HG03045 (cell line): Measurements from ENCODE around the gene SBF2.
"Not testable (repeated sequence)": the region's sequence is repeated elsewhere in the genome, so short reads cannot be mapped to it uniquely, and the experiment has no call there.

ENCODE experiments used
- ATAC-seq: cut with Tn5 transposase; IDR thresholded peaks from one replicate; pipeline ENCODE4 v1.9.1; 2021; ENCODE audit warnings: mild to moderate bottlenecking, moderate library complexity; ENCODE audit not compliant: unreplicated experiment

Gene SBF2

GRCh38 chr11:9923280-9923679 is 370.7 kb downstream of the SBF2 start:
- ATAC-seq: no peak

GRCh38 chr11:9922806-9923205 is 371.2 kb downstream of the SBF2 start:
- ATAC-seq: no peak

GRCh38 chr11:9916480-9916879 is 377.5 kb downstream of the SBF2 start:
- ATAC-seq: no peak

DNA sequence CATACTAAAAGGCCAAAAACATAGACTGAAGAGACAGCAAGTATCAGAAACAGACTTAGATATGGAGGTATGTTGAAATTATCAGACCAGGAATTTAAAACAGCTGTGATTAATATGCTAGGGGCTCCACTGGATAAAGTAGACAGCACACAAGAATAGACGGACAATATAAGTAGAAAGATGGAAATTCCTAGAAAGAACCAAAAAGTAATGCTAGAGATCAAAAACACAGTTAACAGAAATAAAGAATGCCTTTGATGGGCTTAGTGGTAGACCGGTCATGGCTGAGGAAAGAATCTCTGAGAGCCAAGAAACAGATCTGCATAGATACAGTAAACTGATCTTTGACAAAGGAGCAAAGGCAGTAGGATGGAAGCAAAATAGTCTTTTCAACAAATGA is 380.0 kb downstream of the SBF2 start:
- ATAC-seq: no peak

GRCh38 chr11:9905960-9906791 is 387.8 kb downstream of the SBF2 start:
- no peak for ATAC-seq

- ATAC-seq: no peak
These were observed 388.5 kb downstream of the SBF2 start for GRCh38 chr11:9905501-9905951.

GRCh38 chr11:9903579-9903978 is 390.4 kb downstream of the SBF2 start:
- no peak for ATAC-seq

GRCh38 chr11:9901943-9902342 is 392.1 kb downstream of the SBF2 start:
- no peak for ATAC-seq

DNA sequence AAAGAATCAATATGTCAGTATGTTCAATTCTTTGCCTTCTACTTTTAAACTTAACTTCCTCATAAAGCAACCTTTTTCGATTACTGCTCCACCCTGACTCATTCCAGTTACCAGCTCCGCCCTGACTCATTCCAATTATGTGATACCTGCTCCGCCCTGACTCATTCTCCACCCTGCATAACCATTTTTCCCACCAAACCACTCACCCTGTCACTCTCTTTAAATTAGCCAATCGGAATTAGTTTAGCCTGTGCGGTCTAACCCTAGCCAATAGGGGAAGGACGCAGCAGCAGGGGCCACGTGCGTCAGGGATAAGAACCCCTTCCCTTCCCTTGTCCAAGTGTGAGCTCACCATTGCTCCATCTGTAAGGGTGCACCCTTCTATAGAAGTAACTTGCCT is 393.8 kb downstream of the SBF2 start:
- not testable (repeated sequence) for ATAC-seq

- ATAC-seq: no peak
These were observed 394.3 kb downstream of the SBF2 start for GRCh38 chr11:9899676-9900075.

GRCh38 chr11:9896902-9897301 is 397.1 kb downstream of the SBF2 start:
- no peak for ATAC-seq

GRCh38 chr11:9895006-9895405 is 399.0 kb downstream of the SBF2 start:
- ATAC-seq: no peak

- no peak for ATAC-seq
These were observed 400.5 kb downstream of the SBF2 start for GRCh38 chr11:9893474-9893873.

DNA sequence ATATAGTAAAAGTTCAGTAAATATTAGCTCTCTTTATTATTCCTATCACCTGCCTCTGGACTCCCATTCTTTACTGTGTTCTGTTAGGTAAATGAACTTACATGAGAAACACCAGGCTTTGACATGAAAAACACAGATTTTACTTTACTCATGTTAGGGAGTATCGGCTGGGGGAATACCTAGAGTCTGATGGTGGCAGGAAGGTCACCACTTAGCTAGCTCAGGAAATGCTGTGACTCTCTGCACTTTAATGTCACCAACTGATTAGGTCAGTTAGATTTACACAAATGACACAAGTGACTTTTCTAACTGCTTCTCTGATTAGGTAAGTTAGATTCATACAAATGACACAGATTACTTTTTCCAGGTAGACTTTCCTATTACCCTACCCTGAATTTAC is 405.1 kb downstream of the SBF2 start:
- ATAC-seq: no peak

DNA sequence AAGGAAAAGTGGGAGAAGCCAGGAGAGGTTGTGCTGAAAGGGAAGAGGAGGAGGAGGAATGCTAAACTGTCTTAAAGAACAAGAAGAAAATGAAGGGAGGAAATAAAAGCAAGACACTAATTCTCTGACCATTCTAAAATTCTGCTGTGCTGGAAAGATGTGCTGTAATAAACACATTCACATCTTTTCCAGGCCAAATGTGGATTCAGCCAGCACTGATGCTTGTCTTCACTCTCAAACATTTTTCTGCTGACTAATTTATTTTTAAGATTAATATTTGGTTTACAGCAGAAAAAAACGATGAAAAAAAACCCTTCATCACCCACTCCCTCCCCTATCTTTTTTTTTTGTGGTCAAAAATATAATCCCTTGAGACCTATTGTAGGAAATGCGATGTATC is 406.5 kb downstream of the SBF2 start:
- ATAC-seq: no peak

DNA sequence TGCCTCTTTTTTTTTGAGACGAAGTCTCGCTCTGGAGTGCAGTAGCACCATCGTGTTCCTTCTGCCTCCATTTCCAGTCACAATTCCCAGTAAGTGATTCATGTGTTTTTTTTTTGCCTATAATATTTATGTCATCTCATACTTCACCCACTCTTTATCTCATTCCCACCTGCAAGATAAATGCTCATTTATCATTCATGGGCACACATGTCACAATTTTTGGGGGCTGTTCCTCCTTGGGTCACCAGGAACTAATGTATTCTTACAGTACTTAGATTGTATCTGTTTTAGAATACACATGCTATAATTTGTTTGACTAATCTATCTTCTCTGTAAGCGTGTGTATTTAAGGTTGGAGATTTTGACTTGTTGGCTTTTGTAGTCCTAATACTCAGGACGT is 407.4 kb downstream of the SBF2 start:
- no peak for ATAC-seq

GRCh38 chr11:9884601-9885000 is 409.4 kb downstream of the SBF2 start:
- no peak for ATAC-seq

DNA sequence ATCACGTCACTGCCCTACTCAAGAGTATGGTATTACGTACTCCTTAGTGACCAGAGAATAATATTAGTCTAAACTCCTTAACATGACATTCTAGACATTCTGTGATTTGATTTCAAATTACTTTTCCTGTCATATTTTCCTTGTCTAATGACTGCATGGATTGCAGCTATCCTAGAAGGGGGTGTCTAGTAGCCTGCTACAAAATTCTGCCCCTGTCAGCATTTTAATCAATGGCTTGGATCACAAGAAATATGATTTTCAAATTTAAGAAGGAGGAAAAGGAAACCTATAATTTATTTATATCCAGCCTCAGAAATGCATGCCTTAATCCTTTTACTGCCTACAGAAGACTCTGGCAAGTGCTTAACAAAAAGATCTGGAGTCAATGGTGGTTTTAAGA is 413.4 kb downstream of the SBF2 start:
- ATAC-seq: no peak

- ATAC-seq: no peak
These were observed 415.1 kb downstream of the SBF2 start for GRCh38 chr11:9878936-9879335.

- no peak for ATAC-seq
These were observed 417.7 kb downstream of the SBF2 start for GRCh38 chr11:9876331-9876730.

DNA sequence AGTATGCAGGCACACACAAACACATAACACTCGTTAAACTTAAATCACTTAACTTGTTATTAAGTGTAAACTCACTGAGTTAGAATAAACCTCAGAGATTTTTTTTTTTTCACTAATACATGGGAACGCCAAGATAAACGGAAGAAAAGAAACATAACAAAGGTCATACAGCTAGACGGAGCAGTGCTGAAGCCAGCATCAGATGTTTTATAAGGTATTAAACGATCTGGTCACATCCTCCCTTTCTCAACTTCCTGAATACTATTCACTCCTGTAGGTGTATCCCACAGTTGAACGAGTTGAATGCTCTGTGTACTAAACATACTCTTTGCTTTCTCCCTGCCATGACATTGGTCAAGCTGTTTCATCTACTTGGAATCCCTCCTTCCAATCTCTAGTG is 418.2 kb downstream of the SBF2 start:
- ATAC-seq: no peak

- no peak for ATAC-seq
These were observed 418.6 kb downstream of the SBF2 start for GRCh38 chr11:9875399-9875798.

DNA sequence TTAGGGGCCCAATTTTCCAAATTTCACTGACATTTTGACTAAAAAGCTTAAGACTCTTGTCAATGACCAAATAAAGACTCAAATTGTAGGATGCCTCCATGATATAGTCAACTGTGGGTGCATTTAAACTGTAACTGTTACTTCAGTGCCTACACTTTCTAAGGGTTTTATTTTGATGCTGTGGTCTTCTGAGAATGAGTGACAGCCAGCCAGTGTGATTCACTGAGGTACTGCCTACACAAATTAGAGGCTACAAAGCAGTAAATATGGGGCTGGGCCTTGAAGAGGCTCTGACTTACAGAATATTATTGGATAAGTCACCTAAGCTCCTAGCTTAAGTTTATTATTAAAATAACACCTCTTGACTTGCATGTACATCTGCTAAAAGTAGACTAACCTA is 419.6 kb downstream of the SBF2 start:
- no peak for ATAC-seq
